GM13977 (cell line): ENCODE measurements around the gene ACTL8.

Experiments
- DNase-seq: peaks from one replicate; pipeline ENCODE4 v3.0.0; 2012; ENCODE audit warnings: low spot score
- in situ Hi-C: fragments of 300-500 bp; cut with MboI; formaldehyde crosslinking; loops from one replicate; pipeline ENCODE4 v1.12.0; 2022; ENCODE audit warnings: low sequenced_read_pairs, low pct_unique_long_range_greater_than_20kb, mixed read lengths, inconsistent platforms; ENCODE audit not compliant: unreplicated experiment
- TF ChIP-seq, protein P1 (sequence below): IDR thresholded peaks from 2 replicates; pipeline ENCODE4 v1.5.1; 2012; ENCODE audit warnings: mild to moderate bottlenecking, control low read depth; ENCODE audit not compliant: insufficient read depth; ENCODE audit errors: extremely low read depth, missing control alignments

Gene ACTL8

DNA sequence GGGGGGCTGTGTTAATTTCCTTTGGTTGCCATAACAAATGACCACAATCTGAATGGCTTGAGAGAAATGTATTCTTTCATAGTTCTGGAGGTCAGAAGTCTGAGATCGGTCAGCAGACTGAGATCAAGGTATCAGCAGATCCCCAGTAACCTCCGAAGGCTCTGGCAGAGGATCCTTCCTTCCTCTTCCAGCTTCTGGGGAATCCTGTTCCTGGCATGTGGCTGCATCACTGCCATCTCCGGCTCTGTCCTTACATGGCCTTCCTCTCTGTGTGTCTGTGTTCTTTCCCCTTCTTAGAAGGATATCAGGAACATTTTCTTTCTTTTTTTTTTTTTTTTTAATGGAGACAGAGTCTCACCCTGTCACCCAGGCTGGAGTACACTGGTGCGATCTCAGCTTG, 25.8 kb downstream of the ACTL8 start:
- TF ChIP-seq, protein P1, sequence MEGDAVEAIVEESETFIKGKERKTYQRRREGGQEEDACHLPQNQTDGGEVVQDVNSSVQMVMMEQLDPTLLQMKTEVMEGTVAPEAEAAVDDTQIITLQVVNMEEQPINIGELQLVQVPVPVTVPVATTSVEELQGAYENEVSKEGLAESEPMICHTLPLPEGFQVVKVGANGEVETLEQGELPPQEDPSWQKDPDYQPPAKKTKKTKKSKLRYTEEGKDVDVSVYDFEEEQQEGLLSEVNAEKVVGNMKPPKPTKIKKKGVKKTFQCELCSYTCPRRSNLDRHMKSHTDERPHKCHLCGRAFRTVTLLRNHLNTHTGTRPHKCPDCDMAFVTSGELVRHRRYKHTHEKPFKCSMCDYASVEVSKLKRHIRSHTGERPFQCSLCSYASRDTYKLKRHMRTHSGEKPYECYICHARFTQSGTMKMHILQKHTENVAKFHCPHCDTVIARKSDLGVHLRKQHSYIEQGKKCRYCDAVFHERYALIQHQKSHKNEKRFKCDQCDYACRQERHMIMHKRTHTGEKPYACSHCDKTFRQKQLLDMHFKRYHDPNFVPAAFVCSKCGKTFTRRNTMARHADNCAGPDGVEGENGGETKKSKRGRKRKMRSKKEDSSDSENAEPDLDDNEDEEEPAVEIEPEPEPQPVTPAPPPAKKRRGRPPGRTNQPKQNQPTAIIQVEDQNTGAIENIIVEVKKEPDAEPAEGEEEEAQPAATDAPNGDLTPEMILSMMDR, result no peak
- in situ Hi-C loops, result no loop called here
- no peak for DNase-seq

DNA sequence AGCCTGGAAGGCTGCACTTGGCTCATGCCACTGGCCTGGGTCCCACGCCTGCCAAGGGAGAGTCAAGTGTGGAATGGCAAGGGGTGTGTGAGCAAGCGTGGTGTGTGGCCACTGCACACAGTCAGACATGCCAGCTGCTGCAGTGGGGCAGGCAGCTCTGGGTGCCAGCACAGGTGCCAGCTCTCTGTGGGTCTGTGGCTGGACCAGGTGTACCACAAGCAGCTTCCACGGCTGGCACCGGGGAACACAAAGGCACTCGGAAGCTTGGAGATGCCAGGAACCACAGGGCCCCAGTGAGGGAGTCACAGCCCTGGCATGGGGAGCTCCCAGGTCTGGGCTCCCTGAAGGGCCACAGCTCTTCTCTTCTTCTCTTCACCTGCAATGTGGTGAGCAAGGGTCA, 34.8 kb downstream of the ACTL8 start:
- in situ Hi-C loops, result no loop called here
- no peak for DNase-seq
- TF ChIP-seq, protein P1, result no peak

DNA sequence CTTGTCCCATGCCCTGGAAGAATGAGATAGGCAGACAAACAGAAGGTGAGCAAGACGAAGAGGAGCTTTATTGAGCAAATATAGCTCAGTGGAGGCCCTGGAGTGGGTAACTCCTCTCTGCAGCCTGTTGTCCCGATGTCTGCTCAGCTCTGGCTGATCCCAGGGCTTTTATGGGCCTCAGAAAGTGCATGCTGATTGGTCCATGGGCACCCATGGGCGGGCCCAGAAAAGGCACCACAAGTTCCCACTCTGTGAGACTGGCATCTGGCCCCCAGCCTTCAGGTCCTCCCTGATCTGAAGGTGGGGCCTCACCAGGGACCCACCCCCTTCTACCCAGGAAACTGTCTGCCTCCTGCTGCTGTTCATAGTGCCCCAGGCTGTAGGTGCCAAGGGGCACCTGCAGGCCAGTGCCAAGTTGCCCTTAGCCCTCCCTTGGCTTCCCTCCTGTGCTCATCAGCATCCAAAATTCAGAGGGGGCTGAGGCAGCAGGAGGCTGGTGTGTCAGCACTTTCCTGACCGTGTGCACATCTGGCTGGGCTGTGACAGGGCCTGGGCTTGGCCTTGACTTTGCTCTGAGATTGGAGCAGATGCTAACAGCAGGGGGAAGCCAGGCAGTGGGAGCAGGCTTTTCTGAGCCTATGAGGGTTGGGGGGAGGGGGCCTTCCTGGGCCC, 35.4 kb downstream of the ACTL8 start:
- in situ Hi-C loops, result no loop called here

DNA sequence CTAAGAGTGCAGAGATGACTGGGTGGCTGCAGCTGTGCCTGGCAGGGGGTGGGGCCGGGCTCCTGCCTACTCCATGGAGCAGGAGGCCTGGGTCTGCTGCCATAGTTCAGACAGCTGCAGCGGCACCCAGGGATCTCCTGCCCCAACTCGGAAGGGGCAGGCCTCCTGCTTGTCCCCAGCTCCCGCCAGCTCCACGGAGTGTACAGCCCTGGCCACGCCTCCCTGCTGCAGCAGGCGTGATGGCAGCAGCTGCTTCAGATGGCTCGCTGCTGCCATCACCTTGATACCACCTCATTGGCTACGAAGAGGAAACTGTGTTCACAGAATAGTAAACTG, 35.9 kb downstream of the ACTL8 start:
- DNase-seq, result no peak
- TF ChIP-seq, protein P1, result no peak
- in situ Hi-C loops, result no loop called here

More for the DNA sequence above, 35.4 kb downstream of the ACTL8 start:
- TF ChIP-seq, protein P1, result no peak
- DNase-seq, result no peak

DNA sequence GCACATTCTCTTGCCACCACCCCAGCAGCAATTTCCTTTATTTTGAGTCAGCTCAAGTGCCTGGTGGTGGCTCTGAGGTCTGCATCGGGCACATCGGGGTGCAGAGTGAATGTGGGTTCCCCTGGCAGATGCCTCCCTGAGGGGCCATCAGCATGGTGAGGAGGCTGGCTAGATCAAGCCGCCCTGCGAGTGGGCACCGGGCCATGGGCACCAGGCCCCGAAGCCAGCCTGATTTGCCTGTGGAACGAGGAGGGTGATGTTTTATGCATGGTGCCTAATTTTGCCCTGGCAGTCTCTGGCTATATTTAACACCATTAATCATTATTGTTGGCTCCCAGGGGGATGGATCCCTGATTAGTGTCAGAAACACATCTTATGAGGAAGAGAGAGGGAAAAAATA, 36.3 kb downstream of the ACTL8 start:
- TF ChIP-seq, protein P1, result no peak
- in situ Hi-C loops, result no loop called here

DNA sequence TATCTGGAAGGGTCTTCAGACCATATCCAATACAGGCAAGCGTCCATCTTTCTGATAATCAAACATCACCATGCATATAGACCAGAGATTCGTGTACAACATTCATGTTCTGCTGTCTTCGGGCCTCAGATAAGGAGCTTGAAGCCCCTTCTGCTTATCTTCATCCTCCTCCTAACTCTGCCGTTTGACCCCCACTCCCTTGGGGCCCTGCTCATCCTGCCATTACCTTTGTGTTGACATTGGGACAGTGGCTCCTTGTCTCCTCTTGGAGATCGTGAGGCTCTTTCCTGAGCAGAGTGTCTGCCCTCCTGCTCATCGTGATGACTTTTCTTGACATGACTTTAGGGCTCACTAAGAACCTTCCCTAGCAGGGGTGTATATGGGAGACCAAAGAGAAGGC, 37.3 kb downstream of the ACTL8 start:
- in situ Hi-C loops, result no loop called here
- TF ChIP-seq, protein P1, result no peak
- DNase-seq, result no peak

More for the DNA sequence above, 36.3 kb downstream of the ACTL8 start:
- DNase-seq, result no peak
